A673 (cell line): ENCODE measurements around the gene TMOD1. TPM values are rescaled to one million over a fixed set of nuclear protein-coding genes. Genes with fewer than 3 reads are reported as not detected.

Experiments
- BruUV-seq: library from RNA; stranded (reverse); fragments of 400-500 nt; replicated peaks from 2 replicates; lab custom pipeline; 2021; lab: Mats Ljungman, UMichigan
- CTCF ChIA-PET: fragments of 300-600 bp; sonication (Branson Sonifier 250); formaldehyde crosslinking; loops from one replicate; lab custom pipeline; 2022; ENCODE audit warnings: antibody characterized with exemption; lab: Charles Lee
- POLR2A ChIA-PET: fragments of 300-600 bp; sonication (Branson Sonifier 250); formaldehyde crosslinking; loops from one replicate; lab custom pipeline; 2022; ENCODE audit warnings: antibody characterized with exemption; ENCODE audit not compliant: low non-redundant PET; lab: Charles Lee
- DNase-seq: peaks from one replicate; pipeline ENCODE4 v3.0.0-alpha.2; 2015; ENCODE audit warnings: low spot score
- H3K27ac ChIP-seq: fragments of 200-600 bp; sonication (generic); 2 replicates; pipeline ENCODE4 v1.5.1; 2016; ENCODE audit warnings: mixed run types, low read depth, mild to moderate bottlenecking, mixed read lengths, antibody characterized with exemption, low read length; ENCODE audit not compliant: poor library complexity, severe bottlenecking
- H3K27me3 ChIP-seq: fragments of 200-600 bp; sonication (generic); replicated peaks from 2 replicates; pipeline ENCODE4 v1.6.1; 2017; ENCODE audit warnings: mixed run types, low read depth, mild to moderate bottlenecking, mixed read lengths, antibody characterized with exemption, low read length; ENCODE audit not compliant: insufficient read depth, poor library complexity
- H3K36me3 ChIP-seq: fragments of 200-600 bp; sonication (generic); 2 replicates; pipeline ENCODE4 v1.6.1; 2016; ENCODE audit warnings: mixed run types, mild to moderate bottlenecking, mixed read lengths, antibody characterized with exemption, low read length; ENCODE audit not compliant: insufficient read depth, poor library complexity, severe bottlenecking
- H3K4me1 ChIP-seq: fragments of 200-600 bp; sonication (generic); 2 replicates; pipeline ENCODE4 v1.6.1; 2017; ENCODE audit warnings: mixed run types, mild to moderate bottlenecking, mixed read lengths, antibody characterized with exemption, low read length; ENCODE audit not compliant: insufficient read depth, poor library complexity, severe bottlenecking
- H3K4me3 ChIP-seq: fragments of 200-600 bp; sonication (generic); 2 replicates; pipeline ENCODE4 v1.5.1; 2016; ENCODE audit warnings: low read depth, mixed run types, mild to moderate bottlenecking, mixed read lengths, low read length; ENCODE audit not compliant: poor library complexity, severe bottlenecking
- H3K9me3 ChIP-seq: fragments of 200-600 bp; sonication (generic); 2 replicates; pipeline ENCODE4 v1.6.1; 2016; ENCODE audit warnings: mixed run types, low read depth, mild to moderate bottlenecking, mixed read lengths, antibody characterized with exemption, low read length; ENCODE audit not compliant: poor library complexity, severe bottlenecking
- EZH2 ChIP-seq: fragments of 200-600 bp; sonication (generic); IDR thresholded peaks from 2 replicates; pipeline ENCODE4 v1.6.1; 2017; ENCODE audit warnings: borderline replicate concordance, low read depth, mild to moderate bottlenecking, mixed read lengths, antibody characterized with exemption, low read length; ENCODE audit not compliant: poor library complexity, severe bottlenecking
- intact Hi-C: fragments of 100-400 bp; cut with micrococcal nuclease; formaldehyde crosslinking; loops from one replicate; pipeline ENCODE4 v1.10.0; 2022; ENCODE audit not compliant: unreplicated experiment
- total RNA-seq: library from RNA; stranded (reverse); gene quantifications from 2 replicates; pipeline ENCODE4 v1.2.3, GENCODE V29; 2021
- TF ChIP-seq, protein P1 (sequence below): fragments of 300-800, 200-600 bp; sonication (generic); conservative IDR thresholded peaks from 2 replicates; pipeline ENCODE4 v1.5.1; 2017; ENCODE audit warnings: low read depth, mild to moderate bottlenecking, antibody characterized with exemption, low read length, moderate library complexity, mixed read lengths

The TMOD1 gene
- total RNA-seq, 1 experiment from 2014 or later, result 0.09 TPM

DNA sequence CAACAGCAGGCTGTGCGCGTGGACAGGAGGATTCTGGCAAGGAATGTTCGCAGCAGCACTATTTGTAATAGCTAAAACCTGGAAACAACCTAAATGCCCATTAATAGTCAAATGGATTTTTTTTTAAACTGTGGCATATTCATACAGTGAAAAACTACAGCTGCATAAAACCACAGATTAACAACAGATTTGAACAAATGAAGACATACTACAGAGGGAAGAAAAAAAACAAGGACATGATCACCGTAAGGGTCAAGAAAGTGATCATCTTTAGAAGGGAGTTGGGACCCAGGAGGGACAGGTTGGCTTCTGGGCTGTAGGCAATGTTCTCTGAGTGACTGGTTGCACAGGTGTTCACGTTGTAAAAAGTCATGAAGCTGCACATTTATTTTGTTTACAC, 1.2 kb upstream of the TMOD1 start:
- Histone ChIP-seq H3K27ac (no peak overlapping the region), H3K4me1 (peaks cover 7% of the 10 kb centered on the region), H3K4me3 (no peak overlapping the region), H3K27me3 (peaks cover 65% of the 10 kb centered on the region), H3K36me3 (no peaks in the 10 kb centered on the region), H3K9me3 (no peaks in the 10 kb centered on the region)
- BruUV-seq, result no TSS peak
- no peak for DNase-seq
- ChIA-PET POLR2A (interaction anchor here (0.7 kb wide), 1 partner anchor 13 kb away, joined by 4 read pairs; no protein-coding TSS in a partner anchor), CTCF (interaction anchor here (0.7 kb wide), 1 partner anchor 13 kb away, joined by 9 read pairs; no protein-coding TSS in a partner anchor)
- intact Hi-C loops, result no loop called here
- TF ChIP-seq EZH2, result no peak
- TF ChIP-seq, protein P1, sequence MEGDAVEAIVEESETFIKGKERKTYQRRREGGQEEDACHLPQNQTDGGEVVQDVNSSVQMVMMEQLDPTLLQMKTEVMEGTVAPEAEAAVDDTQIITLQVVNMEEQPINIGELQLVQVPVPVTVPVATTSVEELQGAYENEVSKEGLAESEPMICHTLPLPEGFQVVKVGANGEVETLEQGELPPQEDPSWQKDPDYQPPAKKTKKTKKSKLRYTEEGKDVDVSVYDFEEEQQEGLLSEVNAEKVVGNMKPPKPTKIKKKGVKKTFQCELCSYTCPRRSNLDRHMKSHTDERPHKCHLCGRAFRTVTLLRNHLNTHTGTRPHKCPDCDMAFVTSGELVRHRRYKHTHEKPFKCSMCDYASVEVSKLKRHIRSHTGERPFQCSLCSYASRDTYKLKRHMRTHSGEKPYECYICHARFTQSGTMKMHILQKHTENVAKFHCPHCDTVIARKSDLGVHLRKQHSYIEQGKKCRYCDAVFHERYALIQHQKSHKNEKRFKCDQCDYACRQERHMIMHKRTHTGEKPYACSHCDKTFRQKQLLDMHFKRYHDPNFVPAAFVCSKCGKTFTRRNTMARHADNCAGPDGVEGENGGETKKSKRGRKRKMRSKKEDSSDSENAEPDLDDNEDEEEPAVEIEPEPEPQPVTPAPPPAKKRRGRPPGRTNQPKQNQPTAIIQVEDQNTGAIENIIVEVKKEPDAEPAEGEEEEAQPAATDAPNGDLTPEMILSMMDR, result no peak

DNA sequence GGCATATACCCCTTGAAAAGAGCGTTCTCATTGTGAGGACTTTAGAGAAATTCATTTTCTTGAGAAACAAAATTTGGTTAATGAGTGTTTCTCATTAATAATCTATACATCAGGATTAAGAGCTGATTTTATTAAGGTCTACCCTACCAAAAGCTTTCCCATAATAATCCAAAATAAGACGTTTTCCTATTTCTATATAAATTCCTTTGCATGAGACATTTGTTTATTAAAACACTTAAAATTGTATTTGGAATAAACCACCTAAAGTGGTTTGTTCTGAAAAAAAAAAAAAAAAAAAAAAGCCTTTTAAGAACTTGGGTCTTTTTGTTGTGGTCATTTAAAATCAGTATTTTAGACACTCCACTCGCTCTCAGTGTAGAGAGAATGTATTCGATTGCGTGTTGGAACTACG, 695 bp upstream of the TMOD1 start:
- Histone ChIP-seq H3K9me3 (no peaks in the 10 kb centered on the region), H3K27ac (no peak overlapping the region), H3K27me3 (peaks cover 70% of the 10 kb centered on the region), H3K4me3 (peak overlapping the region; percentile 45), H3K4me1 (peaks cover 7% of the 10 kb centered on the region), H3K36me3 (no peaks in the 10 kb centered on the region)
- TF ChIP-seq EZH2, result no peak
- TF ChIP-seq, protein P1, result no peak
- no peak for DNase-seq
- no TSS peak for BruUV-seq
- POLR2A ChIA-PET, result interaction anchor here (0.6 kb wide), 1 partner anchor 44 kb away, joined by 3 read pairs; no protein-coding TSS in a partner anchor
- intact Hi-C loops, result no loop called here
- CTCF ChIA-PET, result interaction anchor here (0.7 kb wide), 1 partner anchor 14 kb away, joined by 9 read pairs; no protein-coding TSS in a partner anchor

DNA sequence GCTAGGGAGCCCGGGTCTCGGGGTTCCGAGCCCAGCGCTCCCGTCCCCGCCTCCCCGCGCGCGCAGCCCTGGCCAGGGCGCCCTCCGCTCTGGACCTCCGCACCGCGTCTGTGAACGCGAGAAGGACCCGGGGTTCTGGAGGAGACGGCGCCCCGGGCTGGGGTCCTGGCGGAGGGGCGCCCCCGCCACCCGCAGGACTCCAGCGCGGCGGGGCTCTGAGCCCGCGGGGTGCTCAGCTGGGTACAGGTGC, 431 bp downstream of the TMOD1 start:
- no peak for DNase-seq
- H3K27me3 ChIP-seq, result peaks cover 72% of the 10 kb centered on the region
- POLR2A ChIA-PET, result no interaction called here

More for the DNA sequence above, 431 bp downstream of the TMOD1 start:
- peaks cover 7% of the 10 kb centered on the region for H3K4me1 ChIP-seq
- peak overlapping the region; percentile 45 for H3K4me3 ChIP-seq
- no peak overlapping the region for H3K27ac ChIP-seq
- CTCF ChIA-PET, result interaction anchor here (0.5 to 0.6 kb wide), 2 partner anchors 32 to 105 kb away, joined by 3 to 4 read pairs; no protein-coding TSS in a partner anchor
- intact Hi-C loops, result no loop called here
- BruUV-seq, result no TSS peak
- TF ChIP-seq, protein P1, result no peak
- TF ChIP-seq EZH2, result no peak
- no peaks in the 10 kb centered on the region for H3K36me3 ChIP-seq
- H3K9me3 ChIP-seq, result no peaks in the 10 kb centered on the region
